Thoracic aorta (tissue), 2 donors: ENCODE results near the gene ADGRB2. TPM values are rescaled to one million over a fixed set of nuclear protein-coding genes. Genes with fewer than 3 reads are reported as not detected.

Source experiments
- ATAC-seq: fragments of 150-250 bp; one replicate; pipeline ENCODE4 v1.8.0; 2017; ENCODE audit warnings: low read depth; ENCODE audit not compliant: insufficient number of reproducible peaks, low FRiP score
- DNase-seq: peaks from one replicate; pipeline ENCODE4 v3.0.0-alpha.2; 2020; ENCODE audit warnings: low spot score
- H3K27ac ChIP-seq, 2 donors: fragments of 200-600 bp; sonication (generic); 1 replicate in 1 of 2; 2 replicates in 1 of 2; pipeline ENCODE4 v1.5.1; 2016; ENCODE audit warnings: mild to moderate bottlenecking in 2 of 2, moderate library complexity in 2 of 2
- H3K27me3 ChIP-seq: fragments of 200-600 bp; sonication (generic); replicated peaks from 2 replicates; pipeline ENCODE4 v1.6.0; 2016; ENCODE audit warnings: mild to moderate bottlenecking; ENCODE audit not compliant: insufficient read depth
- H3K36me3 ChIP-seq: fragments of 200-600 bp; sonication (generic); one replicate; pipeline ENCODE4 v1.5.1; 2016
- H3K4me1 ChIP-seq, 2 donors: fragments of 200-600 bp; sonication (generic); 1 replicate in 1 of 2; 2 replicates in 1 of 2; pipeline versions ENCODE4 v1.5.1 to v1.6.0; 2016; ENCODE audit warnings: low read depth in 2 of 2, mild to moderate bottlenecking in 1 of 2; ENCODE audit not compliant: control insufficient read depth in 1 of 2
- H3K4me3 ChIP-seq: fragments of 200-600 bp; sonication (generic); 2 replicates; pipeline ENCODE4 v1.5.1; 2016; ENCODE audit warnings: mild to moderate bottlenecking
- H3K9me3 ChIP-seq: fragments of 200-600 bp; sonication (generic); 2 replicates; pipeline ENCODE4 v1.5.1; 2016
- CTCF ChIP-seq: fragments of 200-600 bp; sonication (generic); IDR thresholded peaks from one replicate; pipeline ENCODE4 v1.5.1; 2019; ENCODE audit warnings: antibody characterized with exemption
- total RNA-seq, 2 donors: library from RNA; depleted of rRNA; stranded (reverse); fragments of >200 nt; gene quantifications; one replicate each; pipeline versions ENCODE4 v1.1.0 to v1.2.3, GENCODE V29; 2016

ADGRB2 gene
- total RNA-seq, 2 donors from 2014 or later: 1.5 TPM

- Histone ChIP-seq H3K4me1 (peaks cover 23 to 42% of the 10 kb centered on the region in 2 donors), H3K9me3 (no peaks in the 10 kb centered on the region), H3K27me3 (no peaks in the 10 kb centered on the region), H3K36me3 (no peaks in the 10 kb centered on the region), H3K27ac (no peak overlapping the region), H3K4me3 (peak overlapping the region; percentile 78)
- TF ChIP-seq CTCF: peak; percentile 70
- DNase-seq (no peak), ATAC-seq (no peak)
Measured at GRCh38 chr1:31762726-31763670, 1.1 kb downstream of the ADGRB2 start.

GRCh38 chr1:31762323-31762722, 1.8 kb downstream of the ADGRB2 start:
- no peaks in the 10 kb centered on the region for H3K36me3 ChIP-seq
- no peaks in the 10 kb centered on the region for H3K27me3 ChIP-seq
- no peak for TF ChIP-seq CTCF

GRCh38 chr1:31761883-31762282, 2.3 kb downstream of the ADGRB2 start:
- no peak for TF ChIP-seq CTCF
- no peaks in the 10 kb centered on the region for H3K36me3 ChIP-seq

More at GRCh38 chr1:31762323-31762722, 1.8 kb downstream of the ADGRB2 start:
- Histone ChIP-seq H3K9me3 (no peaks in the 10 kb centered on the region), H3K4me1 (peaks cover 23 to 42% of the 10 kb centered on the region in 2 donors), H3K4me3 (peak overlapping the region; percentile 78), H3K27ac (no peak overlapping the region)
- DNase-seq (no peak), ATAC-seq (no peak)

GRCh38 chr1:31760471-31761470, 3.4 kb downstream of the ADGRB2 start:
- Histone ChIP-seq H3K4me1 (peaks cover 23 to 42% of the 10 kb centered on the region in 2 donors), H3K4me3 (peak overlapping the region; percentile 80), H3K27ac (peak overlapping the region in 1 of 2 donors; percentile 47), H3K27me3 (no peaks in the 10 kb centered on the region), H3K9me3 (no peaks in the 10 kb centered on the region), H3K36me3 (no peaks in the 10 kb centered on the region)
- no peak for TF ChIP-seq CTCF
- ATAC-seq (peak; percentile 49), DNase-seq (peak; percentile 33)

More at GRCh38 chr1:31761883-31762282, 2.3 kb downstream of the ADGRB2 start:
- no peak for ATAC-seq
- H3K4me1 ChIP-seq: peaks cover 23 to 42% of the 10 kb centered on the region in 2 donors
- H3K27me3 ChIP-seq: no peaks in the 10 kb centered on the region
- no peaks in the 10 kb centered on the region for H3K9me3 ChIP-seq
- no peak overlapping the region for H3K4me3 ChIP-seq
- no peak overlapping the region for H3K27ac ChIP-seq
- no peak for DNase-seq
